Uterus (tissue), 2 donors: ENCODE measurements around the gene CHST8.

Experiments used
- POLR2A ChIP-seq, 2 donors: fragments of 450-650 bp; IDR thresholded peaks; one replicate each; pipeline ENCODE4 v1.6.1; 2016; ENCODE audit warnings: antibody characterized with exemption in 2 of 2, mild to moderate bottlenecking in 1 of 2, moderate library complexity in 1 of 2
- TF ChIP-seq, protein P1 (sequence below), 4 experiments: fragments of 200-600 bp in 2 of 4; fragments of 450-650 bp in 2 of 4; sonication (generic) in 2 of 4; IDR thresholded peaks; one replicate each; pipeline ENCODE4 v1.5.1; 2016 to 2019; ENCODE audit warnings: antibody characterized with exemption in 4 of 4, mild to moderate bottlenecking in 2 of 4, moderate library complexity in 1 of 4

- TF ChIP-seq, protein P1, sequence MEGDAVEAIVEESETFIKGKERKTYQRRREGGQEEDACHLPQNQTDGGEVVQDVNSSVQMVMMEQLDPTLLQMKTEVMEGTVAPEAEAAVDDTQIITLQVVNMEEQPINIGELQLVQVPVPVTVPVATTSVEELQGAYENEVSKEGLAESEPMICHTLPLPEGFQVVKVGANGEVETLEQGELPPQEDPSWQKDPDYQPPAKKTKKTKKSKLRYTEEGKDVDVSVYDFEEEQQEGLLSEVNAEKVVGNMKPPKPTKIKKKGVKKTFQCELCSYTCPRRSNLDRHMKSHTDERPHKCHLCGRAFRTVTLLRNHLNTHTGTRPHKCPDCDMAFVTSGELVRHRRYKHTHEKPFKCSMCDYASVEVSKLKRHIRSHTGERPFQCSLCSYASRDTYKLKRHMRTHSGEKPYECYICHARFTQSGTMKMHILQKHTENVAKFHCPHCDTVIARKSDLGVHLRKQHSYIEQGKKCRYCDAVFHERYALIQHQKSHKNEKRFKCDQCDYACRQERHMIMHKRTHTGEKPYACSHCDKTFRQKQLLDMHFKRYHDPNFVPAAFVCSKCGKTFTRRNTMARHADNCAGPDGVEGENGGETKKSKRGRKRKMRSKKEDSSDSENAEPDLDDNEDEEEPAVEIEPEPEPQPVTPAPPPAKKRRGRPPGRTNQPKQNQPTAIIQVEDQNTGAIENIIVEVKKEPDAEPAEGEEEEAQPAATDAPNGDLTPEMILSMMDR (IDR thresholded peaks at IDR 0.05) = no peak
- TF ChIP-seq POLR2A (IDR thresholded peaks at IDR 0.05) = no peak
Measured at GRCh38 chr19:33815380-33816340, 193.9 kb downstream of the CHST8 start.
